Transverse colon (tissue), 4 donors: ENCODE measurements around the gene CRISP3. TPM values are rescaled to one million over a fixed set of nuclear protein-coding genes. Genes with fewer than 3 reads are reported as not detected.

Experiments
- DNase-seq: peaks from one replicate; pipeline ENCODE4 v3.0.0-alpha.2; 2019
- H3K27ac ChIP-seq, 4 donors: fragments of 200-600 bp; sonication (generic); 2 replicates each; pipeline ENCODE4 v1.5.1; 2016 to 2018; ENCODE audit warnings: inconsistent platforms in 4 of 4
- H3K27me3 ChIP-seq: fragments of 200-600 bp; sonication (generic); 2 replicates; pipeline ENCODE4 v1.5.1; 2017; ENCODE audit warnings: inconsistent platforms
- H3K36me3 ChIP-seq, 4 donors: fragments of 200-600 bp; sonication (generic); 2 replicates each; pipeline ENCODE4 v1.5.1; 2017 to 2019; ENCODE audit warnings: inconsistent platforms in 4 of 4
- H3K4me1 ChIP-seq, 4 donors: fragments of 200-600 bp; sonication (generic); 2 replicates each; pipeline ENCODE4 v1.5.1; 2017 to 2020; ENCODE audit warnings: inconsistent platforms in 4 of 4
- H3K4me3 ChIP-seq, 4 donors: fragments of 200-600 bp; sonication (generic); 1 replicate in 1 of 4; 2 replicates in 3 of 4; pipeline versions ENCODE4 v1.5.1 to v1.6.1; 2017 to 2019; ENCODE audit warnings: inconsistent platforms in 4 of 4
- H3K9me3 ChIP-seq, 2 donors: fragments of 200-600 bp; sonication (generic); 2 replicates each; pipeline ENCODE4 v1.5.1; 2017 to 2019; ENCODE audit warnings: inconsistent platforms in 2 of 2
- EP300 ChIP-seq: sonication (generic); formaldehyde crosslinking; IDR thresholded peaks from one replicate; pipeline ENCODE4 v1.6.1; 2017; ENCODE audit warnings: antibody characterized with exemption, low read depth
- POLR2A ChIP-seq: fragments of 450-650 bp; IDR thresholded peaks from one replicate; pipeline ENCODE4 v1.6.1; 2016; ENCODE audit warnings: antibody characterized with exemption, mild to moderate bottlenecking, moderate library complexity
- POLR2AphosphoS5 ChIP-seq, 3 donors: sonication (generic); formaldehyde crosslinking; IDR thresholded peaks; one replicate each; pipeline ENCODE4 v1.6.1; 2016; ENCODE audit warnings: antibody characterized with exemption in 3 of 3
- WGBS, 2 donors: methylation state at CpG; one replicate each; pipeline ENCODE4 v1.1.5; 2018; ENCODE audit warnings: low coverage in 1 of 2; 5-methylcytosine and 5-hydroxymethylcytosine counted together
- in situ Hi-C, 4 donors: fragments of 200-750 bp; cut with MboI; loops; one replicate each; pipeline versions ENCODE4 v1.15.0 to v1.15.1; 2017; ENCODE audit warnings: low sequenced_read_pairs in 3 of 4, low pct_ligation_motif_present in 1 of 4, low pct_unique_long_range_greater_than_20kb in 1 of 4
- intact Hi-C: fragments of 100-400 bp; cut with DNase I; formaldehyde crosslinking; loops from one replicate; pipeline ENCODE4 v1.15.1; 2023; ENCODE audit warnings: low total_unique reads
- total RNA-seq, 4 donors: library from RNA; depleted of rRNA; stranded (reverse); fragments of >200 nt; gene quantifications; one replicate each; pipeline ENCODE4 v1.1.0, GENCODE V29; 2016
- TF ChIP-seq, protein P1 (sequence below), 5 experiments: fragments of 200-600 bp in 3 of 5; fragments of 450-650 bp in 2 of 5; sonication (generic) in 3 of 5; IDR thresholded peaks; 1 replicate in 2 of 5; 2 replicates in 3 of 5; pipeline ENCODE4 v1.5.1; 2016 to 2017; ENCODE audit warnings: antibody characterized with exemption in 5 of 5, inconsistent platforms in 3 of 5, mild to moderate bottlenecking in 2 of 5, moderate library complexity in 1 of 5

The CRISP3 gene
- total RNA-seq, 4 donors from 2014 or later = not detected

DNA sequence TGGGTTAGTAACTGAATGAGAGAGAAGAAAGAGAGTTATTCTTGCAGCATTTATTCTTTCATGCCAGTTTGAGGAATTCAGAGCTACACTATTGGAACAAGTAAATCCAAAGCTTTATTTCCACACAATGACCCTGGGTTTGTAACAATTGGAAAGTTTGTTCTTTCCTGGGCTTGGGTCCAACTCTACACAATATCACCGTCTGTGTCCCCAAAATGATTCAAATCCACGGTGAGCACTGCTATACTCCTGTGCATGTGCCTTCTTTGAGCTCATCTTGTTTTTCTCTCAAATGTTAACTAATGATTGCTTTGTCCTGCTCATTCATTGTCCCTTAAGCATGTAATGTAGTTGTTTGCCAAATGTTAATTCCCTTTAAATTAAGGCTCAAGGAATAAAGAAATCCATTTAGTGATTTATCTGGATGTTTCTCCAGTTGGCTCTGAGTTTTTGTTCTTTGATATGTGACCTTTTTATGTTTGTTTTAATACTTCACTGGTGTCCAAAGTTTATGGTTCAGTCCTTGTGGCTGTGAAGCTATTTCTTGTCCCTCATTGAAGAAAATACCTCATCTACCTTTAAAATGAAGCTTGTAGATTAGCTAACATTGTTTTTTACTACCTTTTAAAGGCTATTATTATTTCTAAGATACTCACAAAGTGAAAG is 20.5 kb upstream of the CRISP3 start:
- in situ Hi-C loops = no loop called here
- no peaks in the 10 kb centered on the region for H3K36me3 ChIP-seq
- no peak overlapping the region for H3K27ac ChIP-seq
- no peaks in the 10 kb centered on the region for H3K9me3 ChIP-seq
- intact Hi-C loops = no loop called here
- H3K4me3 ChIP-seq = no peak overlapping the region
- 40 to 46% methylated on average over 2 of the region's 2 CpGs for WGBS, 2 donors
- no peaks in the 10 kb centered on the region for H3K27me3 ChIP-seq
- H3K4me1 ChIP-seq = no peaks in the 10 kb centered on the region
- TF ChIP-seq POLR2AphosphoS5 (IDR thresholded peaks at IDR 0.05) (no peak), POLR2A (no peak), EP300 (no peak)
- TF ChIP-seq, protein P1, sequence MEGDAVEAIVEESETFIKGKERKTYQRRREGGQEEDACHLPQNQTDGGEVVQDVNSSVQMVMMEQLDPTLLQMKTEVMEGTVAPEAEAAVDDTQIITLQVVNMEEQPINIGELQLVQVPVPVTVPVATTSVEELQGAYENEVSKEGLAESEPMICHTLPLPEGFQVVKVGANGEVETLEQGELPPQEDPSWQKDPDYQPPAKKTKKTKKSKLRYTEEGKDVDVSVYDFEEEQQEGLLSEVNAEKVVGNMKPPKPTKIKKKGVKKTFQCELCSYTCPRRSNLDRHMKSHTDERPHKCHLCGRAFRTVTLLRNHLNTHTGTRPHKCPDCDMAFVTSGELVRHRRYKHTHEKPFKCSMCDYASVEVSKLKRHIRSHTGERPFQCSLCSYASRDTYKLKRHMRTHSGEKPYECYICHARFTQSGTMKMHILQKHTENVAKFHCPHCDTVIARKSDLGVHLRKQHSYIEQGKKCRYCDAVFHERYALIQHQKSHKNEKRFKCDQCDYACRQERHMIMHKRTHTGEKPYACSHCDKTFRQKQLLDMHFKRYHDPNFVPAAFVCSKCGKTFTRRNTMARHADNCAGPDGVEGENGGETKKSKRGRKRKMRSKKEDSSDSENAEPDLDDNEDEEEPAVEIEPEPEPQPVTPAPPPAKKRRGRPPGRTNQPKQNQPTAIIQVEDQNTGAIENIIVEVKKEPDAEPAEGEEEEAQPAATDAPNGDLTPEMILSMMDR (IDR thresholded peaks at IDR 0.05) = no peak
- no peak for DNase-seq

DNA sequence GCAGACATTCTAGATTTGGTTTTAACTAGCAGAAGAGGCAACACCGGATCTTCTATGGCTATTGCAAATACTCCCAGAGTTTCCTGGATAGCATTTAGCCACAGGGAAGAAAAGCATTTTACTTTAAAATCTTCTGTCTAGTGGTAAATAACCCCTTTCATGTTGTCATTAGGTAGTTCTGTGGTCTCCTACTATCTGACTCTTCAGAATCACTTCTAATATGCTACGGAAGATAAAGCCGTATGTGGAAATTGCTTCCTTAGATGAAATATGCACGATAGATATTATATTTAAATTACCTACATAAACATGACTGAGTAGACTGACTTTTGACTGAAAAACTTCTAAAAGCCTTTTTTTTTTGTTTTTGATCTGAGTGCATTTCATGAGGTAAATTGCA is 759 bp downstream of the CRISP3 start:
- Histone ChIP-seq H3K4me3 (no peak overlapping the region), H3K4me1 (no peaks in the 10 kb centered on the region), H3K27me3 (no peaks in the 10 kb centered on the region), H3K36me3 (no peaks in the 10 kb centered on the region), H3K27ac (no peak overlapping the region), H3K9me3 (no peaks in the 10 kb centered on the region)
- in situ Hi-C loops (no loop called here), intact Hi-C loops (no loop called here)
- WGBS, 2 donors = 87 to 92% methylated on average over 4 of the region's 4 CpGs
- no peak for TF ChIP-seq EP300
- no peak for TF ChIP-seq POLR2AphosphoS5 (IDR thresholded peaks at IDR 0.05)
- TF ChIP-seq POLR2A = no peak
- TF ChIP-seq, protein P1 (IDR thresholded peaks at IDR 0.05) = no peak
- DNase-seq = no peak

DNA sequence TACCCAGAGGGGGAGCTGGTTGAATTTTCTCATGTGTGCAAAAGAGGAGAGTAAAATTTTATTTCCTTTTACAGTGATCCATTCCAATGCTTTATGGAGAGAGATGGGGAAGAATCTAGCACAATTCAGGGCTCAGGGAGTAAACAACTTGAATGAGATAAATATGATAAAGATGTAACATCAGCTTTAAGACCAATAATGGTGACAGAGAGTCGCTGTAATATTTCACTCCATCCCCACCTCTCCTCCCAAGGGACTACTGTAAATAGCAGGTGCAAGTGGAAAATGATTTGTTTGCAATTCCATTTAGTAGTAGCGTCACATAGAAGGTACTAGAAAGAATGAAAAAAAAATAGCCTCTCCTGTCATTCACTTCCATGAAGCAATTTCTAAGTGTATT is 4.8 kb downstream of the CRISP3 start:
- WGBS, 2 donors = 32 to 65% methylated on average over 2 of the region's 2 CpGs
- Histone ChIP-seq H3K27ac (no peak overlapping the region), H3K4me1 (no peaks in the 10 kb centered on the region), H3K27me3 (no peaks in the 10 kb centered on the region), H3K4me3 (no peak overlapping the region), H3K36me3 (no peaks in the 10 kb centered on the region), H3K9me3 (no peaks in the 10 kb centered on the region)
- TF ChIP-seq POLR2A (no peak), EP300 (no peak), POLR2AphosphoS5 (IDR thresholded peaks at IDR 0.05) (no peak)
- TF ChIP-seq, protein P1 (IDR thresholded peaks at IDR 0.05) = no peak
- intact Hi-C loops = no loop called here
- DNase-seq = no peak
- in situ Hi-C loops = no loop called here

DNA sequence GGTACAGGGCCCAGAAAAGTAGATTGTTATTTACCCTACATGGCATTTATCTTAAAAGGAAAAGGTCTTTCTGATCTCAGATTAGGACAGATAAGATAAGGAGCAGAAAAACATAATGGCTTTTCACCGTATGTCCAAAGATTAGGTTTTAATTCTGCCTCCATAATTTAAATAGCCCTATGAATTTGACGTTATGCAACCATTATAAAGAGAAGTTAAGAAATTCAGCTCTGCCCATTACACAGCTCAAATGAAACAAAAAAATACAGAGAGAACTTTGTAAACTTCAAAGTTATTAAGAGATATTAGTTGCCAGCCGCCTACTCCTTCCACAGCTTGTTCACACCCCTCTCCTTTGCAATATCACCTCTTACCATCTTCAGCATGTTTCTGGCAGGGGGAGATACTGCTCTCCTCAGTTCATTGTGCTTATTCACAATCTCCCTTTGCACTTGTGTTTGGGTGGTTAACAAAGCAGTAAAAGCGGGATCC is 8.1 kb downstream of the CRISP3 start:
- Histone ChIP-seq H3K4me3 (no peak overlapping the region), H3K9me3 (no peaks in the 10 kb centered on the region), H3K4me1 (no peaks in the 10 kb centered on the region), H3K27me3 (no peaks in the 10 kb centered on the region), H3K27ac (no peak overlapping the region), H3K36me3 (no peaks in the 10 kb centered on the region)
- WGBS, 2 donors = 44 to 48% methylated on average over 4 of the region's 4 CpGs
- intact Hi-C loops (no loop called here), in situ Hi-C loops (no loop called here)
- DNase-seq = no peak
- TF ChIP-seq POLR2A (no peak), POLR2AphosphoS5 (IDR thresholded peaks at IDR 0.05) (no peak), EP300 (no peak)
- TF ChIP-seq, protein P1 (IDR thresholded peaks at IDR 0.05) = no peak
